Keratinocyte (primary cell): Measurements from ENCODE around the gene DGKD.

ENCODE experiments used
- EZH2 ChIP-seq: IDR thresholded peaks from one replicate; pipeline ENCODE4 v1.6.1; 2012; ENCODE audit warnings: inconsistent platforms, mild to moderate bottlenecking, low read length, moderate library complexity
- TF ChIP-seq, protein P1 (sequence below), 3 experiments: IDR thresholded peaks in 1 of 3; conservative IDR thresholded peaks in 1 of 3; optimal IDR thresholded peaks in 1 of 3; 2 replicates in 2 of 3; 3 replicates in 1 of 3; pipeline versions ENCODE3 to v1.5.1; 2011; ENCODE audit warnings: low read length in 3 of 3, mild to moderate bottlenecking in 3 of 3, moderate library complexity in 2 of 3, control low read depth in 1 of 3, inconsistent platforms in 1 of 3; ENCODE audit not compliant: insufficient read depth in 2 of 3; ENCODE audit errors: extremely low read depth in 1 of 3

DNA sequence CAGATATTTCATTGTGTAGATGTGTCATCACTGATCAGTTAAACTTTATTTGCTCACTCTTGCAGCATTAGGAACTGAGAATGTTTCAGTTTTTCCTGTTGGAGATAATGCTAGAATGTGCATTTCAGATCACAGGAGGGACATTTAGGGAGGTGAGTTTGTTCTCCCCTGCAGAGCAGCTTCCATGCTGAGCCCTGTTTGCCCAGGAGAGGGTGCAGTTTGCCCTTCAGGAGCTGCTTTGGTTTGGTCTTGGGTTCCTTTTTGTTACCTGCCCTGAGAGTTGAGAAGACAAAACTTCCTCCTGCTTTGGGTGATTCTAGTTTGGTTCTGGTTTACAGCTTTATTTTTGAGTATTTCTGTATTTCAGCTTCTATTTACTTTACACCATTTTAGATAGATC lies 49.9 kb downstream of the DGKD start:
- TF ChIP-seq, protein P1, sequence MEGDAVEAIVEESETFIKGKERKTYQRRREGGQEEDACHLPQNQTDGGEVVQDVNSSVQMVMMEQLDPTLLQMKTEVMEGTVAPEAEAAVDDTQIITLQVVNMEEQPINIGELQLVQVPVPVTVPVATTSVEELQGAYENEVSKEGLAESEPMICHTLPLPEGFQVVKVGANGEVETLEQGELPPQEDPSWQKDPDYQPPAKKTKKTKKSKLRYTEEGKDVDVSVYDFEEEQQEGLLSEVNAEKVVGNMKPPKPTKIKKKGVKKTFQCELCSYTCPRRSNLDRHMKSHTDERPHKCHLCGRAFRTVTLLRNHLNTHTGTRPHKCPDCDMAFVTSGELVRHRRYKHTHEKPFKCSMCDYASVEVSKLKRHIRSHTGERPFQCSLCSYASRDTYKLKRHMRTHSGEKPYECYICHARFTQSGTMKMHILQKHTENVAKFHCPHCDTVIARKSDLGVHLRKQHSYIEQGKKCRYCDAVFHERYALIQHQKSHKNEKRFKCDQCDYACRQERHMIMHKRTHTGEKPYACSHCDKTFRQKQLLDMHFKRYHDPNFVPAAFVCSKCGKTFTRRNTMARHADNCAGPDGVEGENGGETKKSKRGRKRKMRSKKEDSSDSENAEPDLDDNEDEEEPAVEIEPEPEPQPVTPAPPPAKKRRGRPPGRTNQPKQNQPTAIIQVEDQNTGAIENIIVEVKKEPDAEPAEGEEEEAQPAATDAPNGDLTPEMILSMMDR (optimal IDR thresholded peaks at IDR 0.05 in 1 of 3, IDR thresholded peaks at IDR 0.05 in 1 of 3, conservative IDR thresholded peaks at IDR 0.05 in 1 of 3; ENCODE audit: extremely low read depth in 1 of 3, insufficient read depth in 2 of 3, low read length in 3 of 3) = peak; percentile 90 to 91 (median 90)
- TF ChIP-seq EZH2 = no peak
